Smooth muscle cell (in vitro differentiated cells): ENCODE results near the gene METTL4. TPM values are rescaled to one million over a fixed set of nuclear protein-coding genes. Genes with fewer than 3 reads are reported as not detected.

Source experiments
- DNase-seq: peaks from one replicate; lab custom pipeline; 2025; ENCODE audit not compliant: unreplicated experiment; lab: John Stamatoyannopoulos, UW
- H2AFZ ChIP-seq: fragments of 200-600 bp; sonication (generic); 2 replicates; pipeline ENCODE4 v1.6.0; 2016; ENCODE audit warnings: antibody characterized with exemption, low read depth, mild to moderate bottlenecking
- H3F3A ChIP-seq: fragments of 200-600 bp; sonication (generic); 2 replicates; pipeline ENCODE4 v1.6.0; 2017; ENCODE audit warnings: antibody characterized with exemption, low read depth
- H3K27ac ChIP-seq: fragments of 200-600 bp; sonication (generic); 2 replicates; pipeline ENCODE4 v1.5.1; 2016; ENCODE audit warnings: low read depth, mild to moderate bottlenecking
- H3K27me3 ChIP-seq: fragments of 200-600 bp; sonication (generic); 2 replicates; pipeline ENCODE4 v1.6.1; 2016; ENCODE audit warnings: low read depth, mild to moderate bottlenecking
- H3K36me3 ChIP-seq: fragments of 200-600 bp; sonication (generic); 2 replicates; pipeline ENCODE4 v1.5.1; 2016; ENCODE audit warnings: low read depth
- H3K4me1 ChIP-seq: fragments of 200-600 bp; sonication (generic); 2 replicates; pipeline ENCODE4 v1.5.1; 2016; ENCODE audit warnings: low read depth
- H3K4me2 ChIP-seq: fragments of 200-600 bp; sonication (generic); 2 replicates; pipeline ENCODE4 v1.6.0; 2016; ENCODE audit warnings: mild to moderate bottlenecking
- H3K4me3 ChIP-seq: fragments of 200-600 bp; sonication (generic); 2 replicates; pipeline ENCODE4 v1.5.1; 2016; ENCODE audit warnings: mild to moderate bottlenecking
- H3K79me2 ChIP-seq: fragments of 200-600 bp; sonication (generic); 2 replicates; pipeline ENCODE4 v1.6.0; 2016; ENCODE audit warnings: low read depth, mild to moderate bottlenecking
- H3K9ac ChIP-seq: fragments of 200-600 bp; sonication (generic); 2 replicates; pipeline ENCODE4 v1.6.0; 2016; ENCODE audit warnings: low read depth
- H3K9me3 ChIP-seq: fragments of 200-600 bp; sonication (generic); replicated peaks from 2 replicates; pipeline ENCODE4 v1.5.1; 2016; ENCODE audit warnings: low read depth
- H4K20me1 ChIP-seq: fragments of 200-600 bp; sonication (generic); 2 replicates; pipeline ENCODE4 v1.6.0; 2016; ENCODE audit warnings: low read depth
- CTCF ChIP-seq: fragments of 200-600 bp; sonication (generic); IDR thresholded peaks from 2 replicates; pipeline ENCODE4 v1.5.1; 2017; ENCODE audit warnings: borderline replicate concordance, mild to moderate bottlenecking, antibody characterized with exemption; ENCODE audit not compliant: insufficient read depth, poor library complexity, severe bottlenecking
- WGBS: methylation state at CpG from one replicate; pipeline ENCODE4 v1.1.7; 2016; ENCODE audit warnings: low lambda C conversion rate; 5-methylcytosine and 5-hydroxymethylcytosine counted together
- polyA plus RNA-seq: library from polyadenylated mRNA; unstranded; fragments of >200 nt; fragmentation: Nextera tagmentation; extraction: Ambion mirVana; gene quantifications from 2 replicates; pipeline ENCODE4 v1.2.1, GENCODE V29; 2016
- total RNA-seq: library from RNA; depleted of rRNA; stranded (reverse); fragments of >200 nt; gene quantifications from 2 replicates; pipeline ENCODE4 v1.2.3, GENCODE V29; 2014

The METTL4 gene
- total and polyA plus RNA-seq, 2 experiments from 2014 or later = 8.2 to 27.7 TPM

GRCh38 chr18:2572171-2572569 is 865 bp upstream of the METTL4 start:
- no peak overlapping the region for H3K27ac ChIP-seq

GRCh38 chr18:2570772-2571199 is 519 bp downstream of the METTL4 start:
- H3F3A ChIP-seq = no peaks in the 10 kb centered on the region
- H3K27ac ChIP-seq = peak overlapping the region; percentile 99
- H3K79me2 ChIP-seq = peaks cover 42% of the 10 kb centered on the region
- H3K4me3 ChIP-seq = peak overlapping the region; percentile 95
- 0% methylated on average over 15 of the region's 16 CpGs for WGBS
- no peaks in the 10 kb centered on the region for H3K36me3 ChIP-seq
- DNase-seq = no peak
- no peaks in the 10 kb centered on the region for H3K9me3 ChIP-seq
- H4K20me1 ChIP-seq = no peaks in the 10 kb centered on the region
- H2AFZ ChIP-seq = peak overlapping the region; percentile 95
- peak overlapping the region; percentile 87 for H3K4me2 ChIP-seq
- peaks cover 22% of the 10 kb centered on the region for H3K4me1 ChIP-seq
- H3K9ac ChIP-seq = peak overlapping the region; percentile 99
- H3K27me3 ChIP-seq = no peaks in the 10 kb centered on the region
- TF ChIP-seq CTCF = no peak

More at GRCh38 chr18:2572171-2572569, 865 bp upstream of the METTL4 start:
- Histone ChIP-seq H3K79me2 (peaks cover 42% of the 10 kb centered on the region), H3K4me3 (peak overlapping the region; percentile 95), H3K4me2 (peak overlapping the region; percentile 87), H4K20me1 (no peaks in the 10 kb centered on the region), H3K36me3 (no peaks in the 10 kb centered on the region), H3K9me3 (no peaks in the 10 kb centered on the region), H3F3A (no peaks in the 10 kb centered on the region), H3K27me3 (no peaks in the 10 kb centered on the region), H3K4me1 (peaks cover 22% of the 10 kb centered on the region), H3K9ac (peak overlapping the region; percentile 99), H2AFZ (peak overlapping the region; percentile 95)
- no peak for TF ChIP-seq CTCF
- 0% methylated on average over 1 of the region's 1 CpG for WGBS
- DNase-seq = no peak

GRCh38 chr18:2569338-2570207 is 1.7 kb downstream of the METTL4 start:
- 83% methylated on average over 8 of the region's 10 CpGs for WGBS
- peak overlapping the region; percentile 87 for H3K4me2 ChIP-seq
- H2AFZ ChIP-seq = no peak overlapping the region
- no peaks in the 10 kb centered on the region for H3K36me3 ChIP-seq
- no peak overlapping the region for H3K9ac ChIP-seq
- no peak for TF ChIP-seq CTCF
- H3K27me3 ChIP-seq = no peaks in the 10 kb centered on the region
- H3K79me2 ChIP-seq = peaks cover 39% of the 10 kb centered on the region
- H3K4me1 ChIP-seq = peaks cover 22% of the 10 kb centered on the region
- no peak overlapping the region for H3K27ac ChIP-seq
- H3K4me3 ChIP-seq = peak overlapping the region; percentile 95
- H4K20me1 ChIP-seq = no peaks in the 10 kb centered on the region
- no peaks in the 10 kb centered on the region for H3F3A ChIP-seq
- no peak for DNase-seq
- H3K9me3 ChIP-seq = no peaks in the 10 kb centered on the region
